Fibroblast of skin of abdomen (primary cell): ENCODE measurements around the gene EVA1A.
A peak's percentile ranks its signal among the peaks of the same experiment; 100 is the strongest.

Experiments used
- DNase-seq: peaks from one replicate; pipeline ENCODE4 v3.0.0-alpha.2; 2013

EVA1A gene

DNA sequence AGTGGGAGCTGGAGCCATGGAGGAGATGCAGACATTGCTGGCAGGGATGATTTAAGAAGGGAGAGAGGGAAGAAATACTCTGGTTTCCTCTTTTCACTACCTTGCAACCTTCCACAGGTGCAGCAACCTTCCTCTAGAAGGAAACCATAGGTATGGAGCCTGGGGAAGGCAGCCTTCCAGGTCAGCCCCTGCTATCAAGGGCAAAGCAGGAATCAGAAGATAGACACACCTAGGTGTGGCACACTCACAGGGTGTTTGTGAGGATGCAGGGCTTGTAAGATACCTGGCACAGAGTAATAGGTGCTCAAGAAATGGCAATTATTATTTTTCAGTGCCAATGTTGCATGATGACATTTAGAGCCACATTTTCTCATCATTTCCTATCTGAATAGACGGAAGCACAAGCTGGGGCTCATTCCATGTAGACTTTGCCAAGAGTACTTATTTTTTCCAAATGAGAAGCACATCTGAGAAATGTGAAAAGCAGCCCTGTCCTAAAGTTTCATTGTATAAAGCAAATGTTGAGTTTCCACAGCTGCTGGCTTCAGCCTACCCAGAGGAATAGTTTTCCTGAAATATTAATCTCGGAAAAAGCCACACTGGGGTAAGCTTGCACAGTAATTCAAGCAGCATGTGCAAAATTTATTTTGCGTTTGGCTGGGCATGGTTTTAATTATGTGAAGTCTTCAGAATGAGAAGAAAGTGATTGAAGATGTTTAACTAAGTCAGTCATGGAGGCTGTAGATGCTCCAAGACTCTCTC is 20.6 kb downstream of the EVA1A start:
- peak; percentile 91 for DNase-seq

DNA sequence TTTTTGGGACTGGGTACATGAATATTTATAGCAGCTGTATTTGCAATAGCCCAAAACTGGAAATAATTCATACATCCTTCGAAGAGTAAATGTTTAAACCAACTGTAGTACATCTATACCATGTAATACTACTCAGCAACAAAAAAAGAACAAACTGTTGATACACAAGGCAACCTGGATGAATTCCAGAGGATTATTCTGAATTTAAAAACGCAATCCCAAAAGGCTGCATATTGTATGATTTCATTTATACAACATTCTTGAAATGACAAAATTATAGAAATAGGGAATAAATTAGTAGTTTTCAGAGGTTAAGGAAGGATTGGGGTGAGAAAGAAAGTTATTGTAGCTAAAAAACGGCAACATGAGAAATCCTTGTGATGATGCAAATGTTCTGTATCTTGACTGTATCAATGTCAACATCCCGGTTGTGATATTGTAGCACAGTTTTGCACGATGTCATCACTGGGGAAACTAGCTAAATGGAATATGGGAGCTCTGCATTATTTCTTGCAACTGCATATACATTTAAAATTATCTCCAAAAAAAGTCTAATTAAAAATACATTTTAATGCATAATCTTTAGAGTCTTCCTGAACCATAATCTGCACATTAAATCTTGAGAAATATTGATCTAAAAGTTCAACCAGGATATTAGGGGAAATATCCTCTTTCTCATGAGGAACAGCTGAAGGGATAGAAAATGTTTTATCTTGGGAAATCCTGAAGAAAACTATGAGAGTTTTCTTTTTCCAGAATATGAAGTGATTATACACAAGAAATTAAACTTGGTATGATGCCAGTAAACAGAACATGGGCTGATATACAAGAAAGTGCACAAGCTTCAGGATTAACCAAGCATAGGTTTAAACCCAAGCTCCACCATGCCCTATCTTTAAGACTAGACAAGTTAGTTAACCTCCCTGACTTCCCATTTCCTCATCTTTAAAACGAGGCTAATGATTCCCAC is 21.9 kb downstream of the EVA1A start:
- no peak for DNase-seq

GRCh38 chr2:75537658-75538057 is 23.1 kb downstream of the EVA1A start:
- no peak for DNase-seq

- no peak for DNase-seq
These were observed 27.6 kb downstream of the EVA1A start for GRCh38 chr2:75533135-75533534.

DNA sequence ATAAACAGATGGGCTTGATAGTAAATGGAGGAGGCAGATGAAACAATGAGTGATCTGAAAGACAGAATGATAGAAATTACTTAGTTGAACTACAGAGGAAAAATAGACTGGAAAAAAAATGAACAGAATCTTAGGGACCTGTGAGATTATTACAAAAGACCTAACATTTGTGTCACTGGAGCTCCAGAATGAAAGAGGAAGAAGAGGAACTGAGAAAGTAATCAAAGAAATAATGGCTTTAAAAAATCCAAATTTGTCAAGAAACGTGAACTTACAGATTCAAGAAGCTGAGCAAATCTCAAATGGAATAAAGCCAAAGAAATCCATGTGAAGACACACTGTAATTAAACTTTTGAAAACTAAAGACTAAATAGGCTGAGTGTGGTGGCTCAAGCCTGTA is 28.3 kb downstream of the EVA1A start:
- DNase-seq: no peak

DNA sequence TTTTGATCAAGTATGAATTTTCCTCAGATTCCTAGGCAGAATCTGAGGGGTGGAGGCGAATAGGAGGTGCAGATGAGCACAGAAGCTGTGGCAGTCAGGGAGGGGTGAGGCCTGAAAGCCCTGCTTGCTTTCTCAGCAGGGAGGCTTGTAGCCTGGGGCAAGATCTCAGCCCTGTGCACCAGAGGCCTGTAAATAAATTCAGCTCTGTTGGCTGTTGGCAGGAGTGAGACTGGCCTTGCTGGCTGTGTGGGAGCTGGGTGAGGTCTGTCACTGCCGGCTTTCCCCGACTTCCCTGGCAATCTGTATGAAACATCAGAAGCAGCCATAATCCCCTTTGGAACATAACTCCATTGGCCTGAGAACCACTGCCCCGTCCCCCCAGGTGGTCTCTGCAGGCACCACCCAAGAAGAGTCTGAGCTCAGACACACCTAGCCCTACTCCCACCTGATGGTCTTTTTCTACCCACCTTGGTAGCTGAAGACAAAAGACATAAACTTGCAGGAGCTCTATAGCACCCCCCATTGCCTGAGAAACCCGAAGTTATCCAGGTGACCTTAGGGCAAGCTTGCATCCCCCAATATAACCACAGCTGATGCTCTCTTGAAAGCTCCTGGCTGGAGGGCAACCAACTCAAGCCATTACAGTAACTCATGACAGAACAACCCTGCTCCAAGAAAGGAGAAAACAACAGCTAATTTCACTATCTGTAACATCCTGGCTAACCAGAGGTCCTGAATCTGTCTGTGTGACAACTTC is 32.3 kb downstream of the EVA1A start:
- no peak for DNase-seq

DNA sequence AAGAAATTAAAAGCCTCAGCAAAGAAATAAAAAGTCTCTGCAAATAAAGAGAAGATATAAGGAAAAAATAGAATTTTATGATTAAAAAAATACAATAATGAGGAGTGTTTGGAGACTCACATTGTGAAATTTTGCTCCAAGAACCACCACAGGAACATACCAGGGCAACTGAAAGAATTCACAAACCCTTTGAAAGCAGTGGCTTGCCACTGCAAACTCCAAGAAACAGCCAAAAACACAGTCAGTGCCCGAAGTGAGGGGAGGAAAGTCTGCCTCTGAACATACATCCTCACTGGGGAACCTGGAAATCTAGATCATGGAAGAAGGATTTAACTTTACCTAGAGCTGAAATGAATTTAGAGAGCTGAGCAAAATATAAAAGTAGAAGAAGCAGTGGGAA is 33.1 kb downstream of the EVA1A start:
- no peak for DNase-seq

- no peak for DNase-seq
These were observed 33.9 kb downstream of the EVA1A start for GRCh38 chr2:75526842-75527241.

- no peak for DNase-seq
These were observed 35.1 kb downstream of the EVA1A start for GRCh38 chr2:75525434-75526310.

DNA sequence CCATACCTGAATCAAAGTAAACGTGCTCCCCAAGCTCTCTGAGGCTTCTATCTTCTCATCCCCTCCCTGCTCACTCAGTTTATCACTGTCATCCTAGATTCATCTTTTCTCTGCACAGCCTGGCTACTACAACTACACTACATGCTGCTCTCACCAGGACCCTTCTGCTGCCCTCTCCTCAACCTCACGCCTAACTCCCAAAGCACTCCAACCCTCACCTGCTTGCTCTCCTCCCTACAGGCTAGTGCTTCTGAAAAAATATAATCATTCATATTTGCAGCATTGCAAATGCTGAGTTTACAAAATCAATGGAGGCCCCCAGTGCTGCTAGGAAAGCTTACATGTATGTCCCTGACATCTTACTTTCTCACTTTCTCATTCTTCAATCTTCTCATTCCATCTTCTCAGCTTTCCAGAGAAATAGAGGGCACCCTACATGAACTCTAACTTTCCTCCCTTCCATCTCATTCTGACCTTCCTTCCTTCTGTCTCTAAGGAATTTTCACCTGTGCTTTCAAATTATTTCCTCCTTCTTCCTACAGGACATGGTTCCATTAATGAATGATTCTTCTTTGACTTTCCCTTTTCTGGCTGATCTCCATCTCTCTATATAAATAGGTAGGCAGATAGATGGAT is 36.3 kb downstream of the EVA1A start:
- DNase-seq: no peak

GRCh38 chr2:75523313-75524275 is 37.1 kb downstream of the EVA1A start:
- DNase-seq: peak; percentile 78

DNA sequence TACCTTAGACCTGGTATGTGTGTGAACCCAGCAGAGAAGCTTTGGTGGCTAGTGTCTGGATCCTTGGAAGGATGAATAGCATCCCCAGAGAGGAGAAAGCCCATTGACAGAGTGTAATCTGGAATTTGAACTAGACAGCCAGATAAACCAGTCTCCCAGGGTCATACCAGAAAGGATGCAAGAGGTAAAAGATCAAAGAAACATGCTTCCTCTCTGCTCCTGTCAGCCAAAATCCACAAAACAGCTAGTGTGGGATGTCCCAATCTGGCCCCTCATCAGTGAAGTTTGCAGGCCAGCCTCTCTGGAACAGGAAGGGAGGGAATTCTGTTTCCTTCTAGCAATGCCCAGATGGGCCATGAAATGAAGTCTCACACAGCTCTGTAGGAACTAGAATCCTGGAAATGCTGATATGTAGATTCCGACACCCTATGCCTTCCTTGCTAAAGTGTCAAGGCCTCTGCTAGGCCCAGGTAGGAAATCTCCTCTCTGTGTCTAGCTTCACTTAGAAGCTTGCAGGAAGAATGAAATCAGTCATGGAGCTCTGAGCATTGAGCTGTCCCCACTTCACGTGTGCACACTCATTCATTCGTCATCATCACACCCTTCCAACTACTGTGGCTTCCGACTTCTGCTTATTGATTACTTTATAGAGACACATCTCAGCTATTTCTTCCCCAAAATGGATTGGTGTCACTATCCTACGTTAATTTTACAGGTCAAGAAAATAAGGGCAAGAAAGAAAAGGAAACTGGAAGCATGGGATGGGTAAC is 38.0 kb downstream of the EVA1A start:
- no peak for DNase-seq

DNA sequence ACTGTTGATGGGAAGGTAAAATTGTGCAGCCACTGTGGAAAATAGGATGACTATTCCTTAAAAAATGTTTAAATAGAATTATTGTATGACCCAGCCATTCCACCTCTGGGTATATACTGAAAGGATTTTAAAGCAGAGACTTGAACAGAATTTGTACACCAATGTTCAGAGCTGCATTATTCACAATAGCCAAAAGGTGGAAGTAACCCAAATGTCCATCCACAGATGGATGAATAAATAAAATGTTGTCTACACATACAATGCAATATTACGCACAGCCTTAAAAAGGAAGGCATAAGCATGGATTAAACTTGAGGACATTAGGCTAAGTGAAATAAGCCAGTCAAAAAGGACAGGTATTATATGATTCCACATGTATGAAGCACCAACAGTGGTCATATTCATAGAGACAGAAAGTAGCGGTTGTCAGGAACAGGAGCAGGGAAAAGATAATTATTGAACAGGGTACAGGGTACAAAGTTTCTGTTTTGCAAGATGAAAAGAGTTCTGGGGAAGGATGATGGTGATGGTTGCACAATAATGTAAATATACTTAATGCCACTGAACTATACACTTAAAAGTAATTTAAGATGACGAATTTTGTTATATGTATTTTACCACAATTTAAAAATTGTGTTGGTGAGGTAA is 39.4 kb downstream of the EVA1A start:
- no peak for DNase-seq

- DNase-seq: no peak
These were observed 40.9 kb downstream of the EVA1A start for GRCh38 chr2:75519843-75520242.

DNA sequence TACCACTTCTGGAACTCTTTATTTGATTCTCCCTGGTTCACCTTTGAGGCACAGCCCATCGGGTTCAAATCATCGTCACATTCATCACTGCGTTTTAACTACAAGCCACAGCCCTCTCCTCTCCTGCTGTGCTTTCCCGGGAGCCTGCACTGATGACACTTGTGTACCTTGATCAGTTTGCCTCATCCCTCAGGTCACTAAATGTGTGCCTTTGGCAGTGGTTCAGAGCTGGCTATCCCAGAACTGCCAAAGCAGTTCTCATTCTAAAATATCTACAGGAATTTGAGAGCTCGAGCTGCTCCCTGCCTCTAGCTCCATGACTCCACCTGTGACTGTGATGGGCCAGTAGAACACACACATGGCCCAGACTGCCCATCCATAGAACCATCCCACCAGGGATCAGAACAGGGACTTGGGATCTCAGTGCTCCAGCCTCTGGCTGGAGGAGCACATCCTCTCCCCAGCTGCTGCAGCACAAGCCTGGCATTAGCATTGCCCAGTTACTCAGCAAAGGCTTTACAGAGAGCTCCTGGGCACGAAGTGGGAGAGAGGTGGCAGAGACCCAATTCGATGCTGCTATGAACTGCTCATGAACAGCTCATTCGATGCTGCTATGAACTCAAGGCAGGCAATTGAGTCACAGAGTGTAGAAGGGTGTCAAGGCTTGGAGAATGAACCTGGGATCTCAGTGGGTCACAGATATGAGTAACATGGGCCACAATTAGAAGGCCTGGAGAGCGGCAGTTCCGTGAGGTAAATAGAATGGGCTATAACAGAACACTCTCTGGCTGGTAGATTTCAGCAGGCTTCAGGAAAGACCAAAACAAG is 41.9 kb downstream of the EVA1A start:
- no peak for DNase-seq

- no peak for DNase-seq
These were observed 43.0 kb downstream of the EVA1A start for GRCh38 chr2:75517547-75518230.
